Measurements from ENCODE around the gene ELF4. TPM values are rescaled to one million over a fixed set of nuclear protein-coding genes. Genes with fewer than 3 reads are reported as not detected.

The ELF4 gene
- total RNA-seq, 1 donor from 2014 or later: 9.0 TPM

DNA sequence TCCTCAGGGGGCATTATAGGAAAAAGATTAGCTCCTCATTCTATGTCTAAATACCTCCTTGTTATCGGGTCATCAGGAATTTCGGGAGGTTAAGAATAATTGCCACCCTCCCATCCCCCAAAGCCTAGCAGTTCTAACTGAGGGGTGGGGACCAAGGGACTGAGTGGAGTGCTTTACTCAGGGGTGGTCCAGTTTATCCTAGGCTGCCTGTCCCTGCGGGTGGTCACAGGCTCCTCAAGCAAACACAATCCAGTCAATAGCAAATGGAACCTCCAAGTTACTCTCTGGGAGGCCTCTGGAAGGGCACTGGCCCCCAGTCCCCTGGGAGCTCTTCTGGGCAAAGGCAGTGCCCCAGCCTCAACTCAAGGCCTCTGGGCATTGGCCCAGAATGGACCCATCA lies 6.7 kb downstream of the ELF4 start:
- TF ChIP-seq, protein P1, sequence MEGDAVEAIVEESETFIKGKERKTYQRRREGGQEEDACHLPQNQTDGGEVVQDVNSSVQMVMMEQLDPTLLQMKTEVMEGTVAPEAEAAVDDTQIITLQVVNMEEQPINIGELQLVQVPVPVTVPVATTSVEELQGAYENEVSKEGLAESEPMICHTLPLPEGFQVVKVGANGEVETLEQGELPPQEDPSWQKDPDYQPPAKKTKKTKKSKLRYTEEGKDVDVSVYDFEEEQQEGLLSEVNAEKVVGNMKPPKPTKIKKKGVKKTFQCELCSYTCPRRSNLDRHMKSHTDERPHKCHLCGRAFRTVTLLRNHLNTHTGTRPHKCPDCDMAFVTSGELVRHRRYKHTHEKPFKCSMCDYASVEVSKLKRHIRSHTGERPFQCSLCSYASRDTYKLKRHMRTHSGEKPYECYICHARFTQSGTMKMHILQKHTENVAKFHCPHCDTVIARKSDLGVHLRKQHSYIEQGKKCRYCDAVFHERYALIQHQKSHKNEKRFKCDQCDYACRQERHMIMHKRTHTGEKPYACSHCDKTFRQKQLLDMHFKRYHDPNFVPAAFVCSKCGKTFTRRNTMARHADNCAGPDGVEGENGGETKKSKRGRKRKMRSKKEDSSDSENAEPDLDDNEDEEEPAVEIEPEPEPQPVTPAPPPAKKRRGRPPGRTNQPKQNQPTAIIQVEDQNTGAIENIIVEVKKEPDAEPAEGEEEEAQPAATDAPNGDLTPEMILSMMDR (IDR thresholded peaks at IDR 0.05; ENCODE audit: insufficient read depth, low read length, severe bottlenecking): no peak
- FAIRE-seq: no peak
- Histone ChIP-seq H3K36me3 (ENCODE audit: control insufficient read depth, insufficient read depth, low read length) (no peaks in the 10 kb centered on the region), H3K27me3 (ENCODE audit: control insufficient read depth, insufficient read depth, low read length) (no peaks in the 10 kb centered on the region), H3K4me3 (ENCODE audit: low read depth, low read length) (no peak overlapping the region)
- DNase-seq (ENCODE audit: low read depth): no peak

DNA sequence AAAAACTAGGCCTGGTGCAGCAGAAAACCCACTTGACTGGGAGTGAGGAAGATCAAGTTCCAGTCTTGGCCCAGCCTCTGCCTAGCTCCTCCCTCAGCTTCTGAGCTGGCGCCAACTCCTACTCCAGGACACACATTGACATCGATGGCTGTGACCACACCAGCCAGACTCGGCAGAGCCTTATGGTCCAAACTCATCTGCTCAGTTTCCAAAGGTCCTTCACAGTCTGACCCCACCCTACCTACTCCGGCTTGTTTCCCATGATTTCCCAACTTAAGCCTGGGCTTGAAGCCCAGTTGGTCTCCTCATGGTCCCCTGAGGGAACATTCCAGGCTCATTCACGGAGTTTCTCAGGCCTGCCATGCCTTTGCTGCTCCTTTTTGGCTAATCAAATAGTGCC lies 10.1 kb downstream of the ELF4 start:
- TF ChIP-seq, protein P1 (IDR thresholded peaks at IDR 0.05; ENCODE audit: insufficient read depth, low read length, severe bottlenecking): no peak
- Histone ChIP-seq H3K4me3 (ENCODE audit: low read depth, low read length) (no peak overlapping the region), H3K27me3 (ENCODE audit: control insufficient read depth, insufficient read depth, low read length) (no peaks in the 10 kb centered on the region), H3K36me3 (ENCODE audit: control insufficient read depth, insufficient read depth, low read length) (no peaks in the 10 kb centered on the region)
- FAIRE-seq: peak; percentile 77
- no peak for DNase-seq (ENCODE audit: low read depth)

DNA sequence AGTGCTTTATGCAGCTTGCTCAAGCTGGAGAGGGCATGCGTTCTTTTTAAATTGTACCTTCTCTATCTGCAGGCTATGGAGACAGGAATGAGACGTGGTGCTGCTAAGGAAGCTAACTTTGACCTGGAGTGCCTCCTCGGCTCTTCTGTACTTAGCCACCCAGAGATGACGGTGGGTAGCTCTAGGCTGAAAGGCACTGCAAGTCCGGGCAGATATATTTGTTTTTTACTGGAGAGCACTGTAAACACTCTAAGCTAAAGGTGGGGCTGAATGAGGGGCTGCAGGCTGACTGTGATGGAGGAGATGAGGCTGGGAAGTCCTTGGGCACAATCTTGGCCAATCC lies 12.1 kb downstream of the ELF4 start:
- Histone ChIP-seq H3K27me3 (ENCODE audit: control insufficient read depth, insufficient read depth, low read length) (no peaks in the 10 kb centered on the region), H3K36me3 (ENCODE audit: control insufficient read depth, insufficient read depth, low read length) (no peaks in the 10 kb centered on the region), H3K4me3 (ENCODE audit: low read depth, low read length) (no peak overlapping the region)
- TF ChIP-seq, protein P1 (IDR thresholded peaks at IDR 0.05; ENCODE audit: insufficient read depth, low read length, severe bottlenecking): no peak
- DNase-seq (ENCODE audit: low read depth): peak; percentile 42
- no peak for FAIRE-seq

DNA sequence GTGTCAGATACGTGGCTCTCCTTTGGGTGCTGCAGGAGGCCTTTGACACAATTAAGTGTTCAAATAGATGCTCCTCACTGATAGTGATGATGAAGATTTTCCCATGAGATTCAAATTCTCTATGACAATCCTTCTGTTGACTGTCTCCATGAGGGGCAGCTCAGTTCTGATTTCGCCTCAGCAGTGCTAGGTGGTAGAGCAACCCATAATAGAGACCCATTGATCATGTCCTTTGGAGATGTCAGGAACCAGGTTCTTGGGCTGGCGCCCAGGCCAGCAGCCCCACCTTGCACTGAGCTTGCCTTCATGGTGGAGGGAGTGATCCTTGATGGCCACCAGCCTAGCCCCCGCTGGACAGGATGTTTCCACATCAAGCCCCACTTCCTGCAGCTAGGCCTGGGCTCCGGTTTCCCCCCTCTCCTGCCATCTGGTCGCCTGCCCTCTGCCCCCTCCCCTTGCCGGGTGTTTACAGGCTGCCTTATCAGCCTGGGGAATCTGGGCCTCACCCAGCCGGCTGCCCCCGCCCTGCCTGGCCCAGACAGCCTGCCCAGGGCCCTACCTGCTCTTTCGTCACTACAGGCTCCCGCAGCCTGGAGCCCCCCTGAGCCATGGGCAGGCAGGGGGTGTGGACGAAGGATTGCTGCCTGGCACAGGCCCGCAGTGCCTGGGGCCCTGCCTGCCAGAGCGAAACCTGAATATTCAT lies 12.6 kb downstream of the ELF4 start:
- no peak overlapping the region for H3K4me3 ChIP-seq (ENCODE audit: low read depth, low read length)

DNA sequence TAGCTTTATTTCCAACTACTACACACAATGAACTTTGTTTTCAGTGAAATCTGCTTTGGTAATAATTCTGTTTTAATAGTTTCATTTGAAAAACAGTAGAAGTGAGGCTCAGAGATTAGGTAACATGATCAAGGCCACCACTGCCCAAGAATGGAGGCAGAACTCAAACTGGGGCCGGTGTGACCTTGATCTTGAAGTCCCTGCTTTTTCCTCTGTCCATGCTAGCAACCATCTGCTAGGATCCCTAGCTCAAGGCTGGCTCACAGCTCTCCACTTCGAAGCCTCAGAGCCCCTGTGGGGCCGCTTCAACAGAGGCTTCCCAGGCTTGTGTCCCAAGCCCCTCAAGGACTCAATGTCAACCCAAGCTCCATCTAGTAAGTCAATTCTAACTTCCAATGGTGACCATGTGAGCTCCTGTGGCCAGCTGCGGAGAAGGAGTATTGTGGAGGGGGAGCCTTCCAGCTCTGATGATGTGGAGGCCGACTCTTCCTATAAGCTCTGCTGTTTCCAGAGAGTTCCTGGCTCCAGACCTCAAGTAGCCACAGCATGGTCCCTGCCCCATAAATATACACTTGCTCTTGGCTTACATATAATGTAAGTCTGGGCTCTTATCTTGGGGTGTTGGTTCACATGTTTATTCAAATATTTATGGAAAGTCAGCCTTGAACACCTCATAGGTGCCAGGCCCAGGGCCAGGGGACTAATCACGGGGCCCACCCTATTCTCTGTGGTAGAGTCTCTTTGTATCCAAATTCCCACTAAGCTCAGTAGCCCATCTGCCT lies 14.9 kb downstream of the ELF4 start:
- DNase-seq (ENCODE audit: low read depth): no peak
- no peak for FAIRE-seq
- Histone ChIP-seq H3K27me3 (ENCODE audit: control insufficient read depth, insufficient read depth, low read length) (no peaks in the 10 kb centered on the region), H3K36me3 (ENCODE audit: control insufficient read depth, insufficient read depth, low read length) (no peaks in the 10 kb centered on the region), H3K4me3 (ENCODE audit: low read depth, low read length) (no peak overlapping the region)
- TF ChIP-seq, protein P1 (IDR thresholded peaks at IDR 0.05; ENCODE audit: insufficient read depth, low read length, severe bottlenecking): no peak

More for the DNA sequence above, 12.6 kb downstream of the ELF4 start:
- Histone ChIP-seq H3K27me3 (ENCODE audit: control insufficient read depth, insufficient read depth, low read length) (no peaks in the 10 kb centered on the region), H3K36me3 (ENCODE audit: control insufficient read depth, insufficient read depth, low read length) (no peaks in the 10 kb centered on the region)
- FAIRE-seq (no peak), DNase-seq (ENCODE audit: low read depth) (no peak)
- TF ChIP-seq, protein P1 (IDR thresholded peaks at IDR 0.05; ENCODE audit: insufficient read depth, low read length, severe bottlenecking): no peak
